Vagina (tissue), 2 donors: ENCODE measurements around the gene MADD.

Experiments used
- POLR2A ChIP-seq, 2 donors: fragments of 450-650 bp; IDR thresholded peaks; one replicate each; pipeline ENCODE4 v1.6.1; 2017; ENCODE audit warnings: antibody characterized with exemption in 2 of 2, mild to moderate bottlenecking in 2 of 2, moderate library complexity in 2 of 2
- POLR2AphosphoS5 ChIP-seq, 2 donors: sonication (generic); formaldehyde crosslinking; IDR thresholded peaks; one replicate each; pipeline ENCODE4 v1.9.0; 2017; ENCODE audit warnings: antibody characterized with exemption in 2 of 2, mild to moderate bottlenecking in 2 of 2, low read depth in 1 of 2; ENCODE audit not compliant: insufficient read depth in 1 of 2
- TF ChIP-seq, protein P1 (sequence below), 3 experiments: fragments of 450-650 bp in 2 of 3; fragments of 200-600 bp in 1 of 3; sonication (generic) in 1 of 3; IDR thresholded peaks; one replicate each; pipeline ENCODE4 v1.5.1; 2017 to 2019; ENCODE audit warnings: antibody characterized with exemption in 3 of 3, mild to moderate bottlenecking in 2 of 3, moderate library complexity in 2 of 3

DNA sequence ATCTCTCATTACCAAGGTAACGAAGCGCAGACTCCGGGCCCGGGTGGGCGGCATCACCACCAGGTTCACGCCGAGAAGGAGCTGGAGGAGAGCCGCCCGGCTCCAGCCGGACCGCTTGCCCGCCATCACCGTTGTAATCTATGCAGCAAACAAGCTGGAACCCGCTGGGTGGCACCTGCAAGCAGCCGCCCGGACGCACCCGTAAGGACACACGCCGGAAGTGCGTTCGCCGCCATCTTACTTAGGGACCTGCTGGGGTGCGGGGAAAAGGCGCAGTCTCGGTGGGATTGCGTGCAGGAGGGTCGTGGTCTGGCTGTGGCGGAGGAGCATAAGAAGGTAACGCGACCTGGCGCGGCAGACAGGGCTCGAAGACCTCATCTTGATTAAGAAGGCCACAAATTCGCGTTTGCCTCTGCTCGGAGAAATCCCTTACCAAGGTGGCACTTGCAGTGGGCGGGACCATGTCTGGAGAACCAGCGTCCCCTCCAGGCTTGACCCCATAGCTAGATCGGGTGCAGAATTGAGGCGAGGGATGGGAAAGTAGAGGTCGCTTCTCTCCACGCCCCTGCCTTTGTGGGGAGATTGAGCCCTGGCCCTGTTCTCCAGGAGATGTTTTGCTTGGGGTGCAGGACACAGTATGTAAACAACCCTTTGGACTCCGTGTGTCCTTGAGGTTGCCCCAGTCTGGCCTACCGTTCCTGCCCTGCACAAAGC lies 21.1 kb upstream of the MADD start, which contains the start of gene ACP2:
- peak in 1 of 2 donors; percentile 33 for TF ChIP-seq POLR2A (IDR thresholded peaks at IDR 0.05)
- TF ChIP-seq, protein P1, sequence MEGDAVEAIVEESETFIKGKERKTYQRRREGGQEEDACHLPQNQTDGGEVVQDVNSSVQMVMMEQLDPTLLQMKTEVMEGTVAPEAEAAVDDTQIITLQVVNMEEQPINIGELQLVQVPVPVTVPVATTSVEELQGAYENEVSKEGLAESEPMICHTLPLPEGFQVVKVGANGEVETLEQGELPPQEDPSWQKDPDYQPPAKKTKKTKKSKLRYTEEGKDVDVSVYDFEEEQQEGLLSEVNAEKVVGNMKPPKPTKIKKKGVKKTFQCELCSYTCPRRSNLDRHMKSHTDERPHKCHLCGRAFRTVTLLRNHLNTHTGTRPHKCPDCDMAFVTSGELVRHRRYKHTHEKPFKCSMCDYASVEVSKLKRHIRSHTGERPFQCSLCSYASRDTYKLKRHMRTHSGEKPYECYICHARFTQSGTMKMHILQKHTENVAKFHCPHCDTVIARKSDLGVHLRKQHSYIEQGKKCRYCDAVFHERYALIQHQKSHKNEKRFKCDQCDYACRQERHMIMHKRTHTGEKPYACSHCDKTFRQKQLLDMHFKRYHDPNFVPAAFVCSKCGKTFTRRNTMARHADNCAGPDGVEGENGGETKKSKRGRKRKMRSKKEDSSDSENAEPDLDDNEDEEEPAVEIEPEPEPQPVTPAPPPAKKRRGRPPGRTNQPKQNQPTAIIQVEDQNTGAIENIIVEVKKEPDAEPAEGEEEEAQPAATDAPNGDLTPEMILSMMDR (IDR thresholded peaks at IDR 0.05) = no peak
- TF ChIP-seq POLR2AphosphoS5 (IDR thresholded peaks at IDR 0.05; ENCODE audit: insufficient read depth in 1 of 2, low read depth in 1 of 2) = peak; percentile 89 to 92
